ENCODE results near the gene DCT. TPM values are rescaled to one million over a fixed set of nuclear protein-coding genes. Genes with fewer than 3 reads are reported as not detected.

The DCT gene
- total and polyA plus RNA-seq, 8 donors, result 0.06 to 0.83 (median 0.26) TPM

- Histone ChIP-seq H3K4me3 (no peak overlapping the region), H3K4me1 (no peaks in the 10 kb centered on the region), H3K27ac (no peak overlapping the region), H3K36me3 (no peaks in the 10 kb centered on the region), H3K9me3 (no peaks in the 10 kb centered on the region), H3K27me3 (no peaks in the 10 kb centered on the region)
- FAIRE-seq (no peak), DNase-seq (no peak), ATAC-seq (peak in 1 of 4 donors; percentile 18)
- TF ChIP-seq, protein P1, sequence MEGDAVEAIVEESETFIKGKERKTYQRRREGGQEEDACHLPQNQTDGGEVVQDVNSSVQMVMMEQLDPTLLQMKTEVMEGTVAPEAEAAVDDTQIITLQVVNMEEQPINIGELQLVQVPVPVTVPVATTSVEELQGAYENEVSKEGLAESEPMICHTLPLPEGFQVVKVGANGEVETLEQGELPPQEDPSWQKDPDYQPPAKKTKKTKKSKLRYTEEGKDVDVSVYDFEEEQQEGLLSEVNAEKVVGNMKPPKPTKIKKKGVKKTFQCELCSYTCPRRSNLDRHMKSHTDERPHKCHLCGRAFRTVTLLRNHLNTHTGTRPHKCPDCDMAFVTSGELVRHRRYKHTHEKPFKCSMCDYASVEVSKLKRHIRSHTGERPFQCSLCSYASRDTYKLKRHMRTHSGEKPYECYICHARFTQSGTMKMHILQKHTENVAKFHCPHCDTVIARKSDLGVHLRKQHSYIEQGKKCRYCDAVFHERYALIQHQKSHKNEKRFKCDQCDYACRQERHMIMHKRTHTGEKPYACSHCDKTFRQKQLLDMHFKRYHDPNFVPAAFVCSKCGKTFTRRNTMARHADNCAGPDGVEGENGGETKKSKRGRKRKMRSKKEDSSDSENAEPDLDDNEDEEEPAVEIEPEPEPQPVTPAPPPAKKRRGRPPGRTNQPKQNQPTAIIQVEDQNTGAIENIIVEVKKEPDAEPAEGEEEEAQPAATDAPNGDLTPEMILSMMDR (IDR thresholded peaks at IDR 0.05), result no peak
- intact Hi-C loops (cut with DNase I), result no loop called here
- WGBS, 2 donors, result 64 to 66% methylated on average over 5 of the region's 5 CpGs
Measured at GRCh38 chr13:94427313-94427953, 52.0 kb downstream of the DCT start.

DNA sequence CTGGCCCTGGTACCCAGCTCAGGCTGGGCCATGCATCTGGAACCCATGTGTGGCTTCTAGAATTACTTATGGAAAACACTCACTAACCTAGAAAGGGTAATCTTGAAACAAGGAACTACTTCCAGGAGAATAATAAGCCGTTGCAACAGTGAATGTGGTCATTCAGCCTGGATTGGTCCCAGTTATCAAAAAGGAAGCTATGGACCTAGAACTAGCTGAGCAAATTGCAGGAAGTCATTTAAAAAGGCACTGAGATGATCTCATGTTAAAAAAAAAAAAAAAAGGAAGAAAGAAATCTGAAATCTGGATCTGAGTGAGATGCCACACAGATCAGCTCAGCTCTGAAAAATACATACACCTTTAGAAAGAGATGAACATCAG, 59.6 kb downstream of the DCT start:
- DNase-seq (no peak), FAIRE-seq (no peak), ATAC-seq (no peak)
- TF ChIP-seq, protein P1 (IDR thresholded peaks at IDR 0.05), result no peak
- Histone ChIP-seq H3K9me3 (no peaks in the 10 kb centered on the region), H3K36me3 (no peaks in the 10 kb centered on the region), H3K4me1 (no peaks in the 10 kb centered on the region), H3K4me3 (no peak overlapping the region), H3K27ac (no peak overlapping the region), H3K27me3 (no peaks in the 10 kb centered on the region)
- intact Hi-C loops (cut with DNase I), result no loop called here
- WGBS, 2 donors, result 39 to 78% methylated on average over 1 of the region's 1 CpG

DNA sequence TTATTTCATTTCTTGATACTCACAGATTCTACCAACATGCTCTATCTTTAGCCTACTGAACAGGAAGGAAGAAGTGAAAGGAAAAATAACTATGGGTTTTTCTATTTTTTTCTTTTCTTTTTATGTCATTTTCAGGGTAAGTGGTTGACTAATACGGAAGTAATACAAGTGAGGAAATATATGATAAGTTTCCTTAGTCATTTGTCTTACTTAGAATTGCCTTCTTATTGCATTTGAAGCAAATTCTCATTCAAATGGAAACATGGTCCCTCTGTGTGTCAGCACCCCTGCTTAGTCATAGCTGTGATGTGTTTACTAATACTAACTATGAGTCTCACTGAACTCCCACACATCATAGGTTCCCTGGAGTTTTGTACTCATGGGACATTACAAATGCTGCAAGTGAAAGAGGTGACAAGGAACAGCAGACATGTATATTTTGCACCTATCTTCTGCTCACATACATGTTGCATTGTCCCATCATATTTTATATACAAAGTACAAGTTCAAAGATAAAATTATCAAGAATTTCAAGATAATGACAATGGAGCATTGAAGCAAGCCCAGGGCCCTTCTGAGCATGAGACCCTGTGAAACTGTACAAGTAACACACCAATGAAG, 60.1 kb downstream of the DCT start:
- no peak overlapping the region for H3K4me3 ChIP-seq
- TF ChIP-seq, protein P1 (IDR thresholded peaks at IDR 0.05), result no peak
- no peak for ATAC-seq
- FAIRE-seq, result no peak
- no peaks in the 10 kb centered on the region for H3K36me3 ChIP-seq
- intact Hi-C loops (cut with DNase I), result no loop called here
- no peaks in the 10 kb centered on the region for H3K27me3 ChIP-seq
- H3K4me1 ChIP-seq, result no peaks in the 10 kb centered on the region
- 72 to 74% methylated on average over 1 of the region's 1 CpG for WGBS, 2 donors
- H3K9me3 ChIP-seq, result no peaks in the 10 kb centered on the region
- H3K27ac ChIP-seq, result no peak overlapping the region
- no peak for DNase-seq

GRCh38 chr13:94417294-94417693, 62.2 kb downstream of the DCT start:
- TF ChIP-seq, protein P1 (IDR thresholded peaks at IDR 0.05), result no peak
- intact Hi-C loops (cut with DNase I), result no loop called here
- no peak overlapping the region for H3K27ac ChIP-seq
- no peak for DNase-seq
- no peak for FAIRE-seq
- H3K36me3 ChIP-seq, result no peaks in the 10 kb centered on the region
- H3K9me3 ChIP-seq, result no peaks in the 10 kb centered on the region
- no peak overlapping the region for H3K4me3 ChIP-seq
- no peaks in the 10 kb centered on the region for H3K4me1 ChIP-seq
- ATAC-seq, result no peak
- no peaks in the 10 kb centered on the region for H3K27me3 ChIP-seq

DNA sequence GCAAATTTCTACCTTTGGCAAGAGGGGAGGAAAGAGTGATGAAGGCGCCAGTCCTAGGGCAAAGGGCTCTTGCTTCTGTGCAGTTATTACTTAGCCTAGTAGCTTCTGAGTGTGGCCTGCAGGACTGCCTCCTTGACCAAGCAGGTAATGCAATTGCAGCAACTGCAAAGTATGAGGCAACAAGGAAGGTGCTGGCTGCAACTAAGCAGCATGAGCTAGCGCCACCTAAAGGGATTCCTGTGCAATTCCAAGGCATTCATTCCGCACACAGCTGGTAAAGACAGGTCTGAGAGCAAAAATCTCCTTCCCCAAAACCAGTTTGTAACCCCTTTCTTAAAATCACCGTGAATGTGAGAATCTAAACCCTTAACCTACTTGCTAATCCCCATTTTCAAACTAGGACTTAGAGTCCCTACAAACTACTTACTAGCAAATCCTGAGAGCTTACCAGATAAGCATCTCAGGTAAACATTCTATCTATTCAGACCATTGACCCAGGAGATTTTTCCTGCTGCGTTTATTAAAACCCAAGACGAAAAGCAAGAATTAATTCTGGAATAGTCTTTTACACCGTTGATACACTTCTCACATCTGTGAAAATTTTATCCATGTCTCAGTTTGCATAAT, 62.9 kb downstream of the DCT start:
- Histone ChIP-seq H3K27ac (no peak overlapping the region), H3K36me3 (no peaks in the 10 kb centered on the region), H3K9me3 (no peaks in the 10 kb centered on the region), H3K4me3 (no peak overlapping the region), H3K4me1 (no peaks in the 10 kb centered on the region), H3K27me3 (no peaks in the 10 kb centered on the region)
- DNase-seq (no peak), ATAC-seq (peak in 3 of 4 donors; percentile 38 to 48 (median 46)), FAIRE-seq (no peak)
- TF ChIP-seq, protein P1 (IDR thresholded peaks at IDR 0.05), result peak in 2 of 4 donors; percentile 7 to 20
- intact Hi-C loops (cut with DNase I), result no loop called here
- WGBS, 2 donors, result 43 to 49% methylated on average over 7 of the region's 7 CpGs
